ENCODE data around the gene LRG1. TPM values are rescaled to one million over a fixed set of nuclear protein-coding genes. Genes with fewer than 3 reads are reported as not detected.

LRG1 gene
- total and polyA plus RNA-seq, 8 donors, result 2.1 to 23.3 (median 7.6) TPM; not detected in 1

GRCh38 chr19:4556597-4557127, 16.8 kb upstream of the LRG1 start:
- intact Hi-C loops (cut with DNase I; ENCODE audit: low total_unique reads), result loop anchor here (5.0 kb wide), 1 partner anchor 81 kb away; the partner anchor contains the start of gene TNFAIP8L1
- no peaks in the 10 kb centered on the region for H3K9me3 ChIP-seq
- 61 to 77% (median 71%) methylated on average over 8 to 25 of the region's 25 CpGs for WGBS, 5 donors
- H3K27ac ChIP-seq, result no peak overlapping the region
- peaks cover 0 to 27% (median 5%) of the 10 kb centered on the region in 4 donors for H3K4me1 ChIP-seq
- H3K36me3 ChIP-seq, result peaks cover 0 to 12% (median 2%) of the 10 kb centered on the region in 4 donors
- TF ChIP-seq POLR2AphosphoS5 (IDR thresholded peaks at IDR 0.05), result no peak
- no peak for TF ChIP-seq EP300 (IDR thresholded peaks at IDR 0.05)
- TF ChIP-seq, protein P1, sequence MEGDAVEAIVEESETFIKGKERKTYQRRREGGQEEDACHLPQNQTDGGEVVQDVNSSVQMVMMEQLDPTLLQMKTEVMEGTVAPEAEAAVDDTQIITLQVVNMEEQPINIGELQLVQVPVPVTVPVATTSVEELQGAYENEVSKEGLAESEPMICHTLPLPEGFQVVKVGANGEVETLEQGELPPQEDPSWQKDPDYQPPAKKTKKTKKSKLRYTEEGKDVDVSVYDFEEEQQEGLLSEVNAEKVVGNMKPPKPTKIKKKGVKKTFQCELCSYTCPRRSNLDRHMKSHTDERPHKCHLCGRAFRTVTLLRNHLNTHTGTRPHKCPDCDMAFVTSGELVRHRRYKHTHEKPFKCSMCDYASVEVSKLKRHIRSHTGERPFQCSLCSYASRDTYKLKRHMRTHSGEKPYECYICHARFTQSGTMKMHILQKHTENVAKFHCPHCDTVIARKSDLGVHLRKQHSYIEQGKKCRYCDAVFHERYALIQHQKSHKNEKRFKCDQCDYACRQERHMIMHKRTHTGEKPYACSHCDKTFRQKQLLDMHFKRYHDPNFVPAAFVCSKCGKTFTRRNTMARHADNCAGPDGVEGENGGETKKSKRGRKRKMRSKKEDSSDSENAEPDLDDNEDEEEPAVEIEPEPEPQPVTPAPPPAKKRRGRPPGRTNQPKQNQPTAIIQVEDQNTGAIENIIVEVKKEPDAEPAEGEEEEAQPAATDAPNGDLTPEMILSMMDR (IDR thresholded peaks at IDR 0.05), result no peak
- no peak for TF ChIP-seq POLR2A (IDR thresholded peaks at IDR 0.05)
- H3K4me3 ChIP-seq, result no peak overlapping the region
- peaks cover 0 to 23% (median 6%) of the 10 kb centered on the region in 3 donors for H3K27me3 ChIP-seq
- no peak for DNase-seq

DNA sequence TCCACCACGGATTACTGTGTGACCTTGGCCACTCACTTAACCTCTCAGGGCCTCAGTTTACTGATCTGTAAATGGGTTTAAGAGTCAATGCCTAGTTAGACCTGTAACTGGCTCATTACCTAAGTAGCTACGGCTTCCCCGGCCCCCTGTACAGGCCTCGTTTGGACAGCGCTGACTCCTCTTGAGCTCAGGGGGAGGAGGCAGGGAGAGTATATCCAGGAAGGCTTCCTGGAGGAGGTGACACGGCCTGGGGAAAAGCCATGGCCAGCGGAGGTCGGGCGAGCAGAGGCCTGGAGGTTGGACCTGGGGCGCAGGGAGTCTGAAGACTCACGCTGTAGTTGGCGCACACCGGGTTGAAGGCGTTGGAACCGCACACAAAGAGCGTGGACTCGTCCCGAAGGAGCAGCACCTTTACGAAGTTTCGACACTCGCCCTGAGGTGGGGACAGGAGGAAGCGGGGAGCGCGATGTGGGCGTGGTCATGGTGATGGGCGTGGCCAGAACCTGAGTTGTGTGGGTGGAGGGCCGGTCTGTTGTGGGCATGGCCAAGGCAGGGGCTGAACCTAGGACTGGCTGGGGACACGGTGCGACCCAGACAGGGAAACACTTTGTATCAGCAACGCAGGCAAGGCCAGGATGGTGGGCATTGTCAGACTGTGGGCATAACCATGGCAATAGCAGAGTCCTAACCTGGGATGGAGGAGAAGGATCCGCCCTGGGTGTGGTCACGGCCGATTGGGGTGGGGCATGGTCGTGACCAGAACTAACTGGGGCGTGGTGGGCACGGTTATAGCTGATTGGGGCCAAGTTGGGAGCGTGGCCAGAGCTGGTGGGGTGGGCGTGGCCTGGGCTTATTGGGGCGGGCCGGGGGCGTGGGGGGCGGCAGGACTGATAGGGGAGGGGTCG, 16.1 kb upstream of the LRG1 start:
- 61 to 72% (median 69%) methylated on average over 43 of the region's 43 CpGs for WGBS, 5 donors
- no peak for DNase-seq

DNA sequence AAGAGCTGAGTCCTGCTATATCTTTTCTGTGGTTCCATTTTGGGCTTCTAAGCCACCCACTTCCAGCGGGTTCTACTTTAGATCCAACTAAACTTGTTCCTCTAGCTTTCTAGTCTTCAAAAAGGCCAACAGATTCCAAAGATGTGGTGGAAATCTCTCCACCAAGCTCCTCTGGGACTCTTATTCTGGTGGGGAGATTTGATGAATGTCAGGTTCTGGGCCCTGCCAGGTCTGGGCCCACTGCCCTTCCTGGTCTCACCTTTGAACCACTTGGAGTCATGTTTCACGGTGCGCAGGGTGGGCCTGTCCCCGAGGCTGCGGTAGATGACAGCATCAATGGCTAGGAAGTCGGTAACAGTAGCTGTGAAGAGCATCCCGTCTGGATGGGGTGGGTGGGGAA, 14.9 kb upstream of the LRG1 start:
- H3K4me1 ChIP-seq, result peaks cover 0 to 27% (median 5%) of the 10 kb centered on the region in 4 donors
- DNase-seq, result no peak
- no peak overlapping the region for H3K4me3 ChIP-seq
- WGBS, 5 donors, result 64 to 76% (median 72%) methylated on average over 7 of the region's 7 CpGs
- H3K9me3 ChIP-seq, result no peaks in the 10 kb centered on the region
- H3K36me3 ChIP-seq, result peaks cover 0 to 20% (median 6%) of the 10 kb centered on the region in 4 donors
- H3K27me3 ChIP-seq, result peaks cover 0 to 34% (median 6%) of the 10 kb centered on the region in 3 donors
- no peak overlapping the region for H3K27ac ChIP-seq
- no peak for TF ChIP-seq POLR2AphosphoS5 (IDR thresholded peaks at IDR 0.05)
- TF ChIP-seq, protein P1 (IDR thresholded peaks at IDR 0.05), result no peak
- TF ChIP-seq EP300 (IDR thresholded peaks at IDR 0.05), result no peak
- TF ChIP-seq POLR2A (IDR thresholded peaks at IDR 0.05), result no peak
- intact Hi-C loops (cut with DNase I; ENCODE audit: low total_unique reads), result loop anchor here (5.0 kb wide), 1 partner anchor 83 kb away; the partner anchor contains the start of gene TNFAIP8L1

More for the DNA sequence above, 16.1 kb upstream of the LRG1 start:
- intact Hi-C loops (cut with DNase I; ENCODE audit: low total_unique reads), result loop anchor here (5.0 kb wide), 1 partner anchor 81 kb away; the partner anchor contains the start of gene TNFAIP8L1
- peaks cover 0 to 30% (median 6%) of the 10 kb centered on the region in 3 donors for H3K27me3 ChIP-seq
- TF ChIP-seq POLR2A (IDR thresholded peaks at IDR 0.05), result no peak
- TF ChIP-seq EP300 (IDR thresholded peaks at IDR 0.05), result no peak
- TF ChIP-seq, protein P1 (IDR thresholded peaks at IDR 0.05), result no peak
- no peak for TF ChIP-seq POLR2AphosphoS5 (IDR thresholded peaks at IDR 0.05)
- H3K27ac ChIP-seq, result no peak overlapping the region
- H3K36me3 ChIP-seq, result peaks cover 0 to 12% (median 2%) of the 10 kb centered on the region in 4 donors
- peaks cover 0 to 27% (median 5%) of the 10 kb centered on the region in 4 donors for H3K4me1 ChIP-seq
- no peaks in the 10 kb centered on the region for H3K9me3 ChIP-seq
- H3K4me3 ChIP-seq, result no peak overlapping the region

DNA sequence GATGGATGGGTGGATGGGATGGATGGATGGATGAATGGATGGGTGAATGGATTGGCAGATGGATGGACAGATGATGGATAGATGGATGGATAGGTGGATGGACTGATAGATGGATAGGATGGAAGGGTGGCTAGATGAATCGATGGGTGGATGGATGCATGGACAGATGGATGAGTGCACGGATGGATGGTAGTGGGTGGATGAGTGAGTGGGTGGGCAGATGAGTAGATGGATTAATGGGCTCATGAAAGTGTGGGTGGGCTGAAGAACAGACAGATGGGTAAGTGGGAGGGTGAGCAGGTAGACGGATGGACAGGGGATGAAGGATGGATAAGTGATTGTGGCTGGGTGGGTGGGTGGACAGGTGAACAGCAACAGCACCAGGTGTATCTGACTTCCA, 13.9 kb upstream of the LRG1 start:
- 62 to 92% (median 74%) methylated on average over 3 of the region's 3 CpGs for WGBS, 5 donors
- Histone ChIP-seq H3K4me3 (no peak overlapping the region), H3K4me1 (peaks cover 0 to 27% (median 5%) of the 10 kb centered on the region in 4 donors), H3K27me3 (peaks cover 0 to 34% (median 6%) of the 10 kb centered on the region in 3 donors), H3K27ac (no peak overlapping the region), H3K36me3 (peaks cover 0 to 20% (median 6%) of the 10 kb centered on the region in 4 donors), H3K9me3 (no peaks in the 10 kb centered on the region)
- intact Hi-C loops (cut with DNase I; ENCODE audit: low total_unique reads), result no loop called here
- DNase-seq, result no peak
- TF ChIP-seq POLR2AphosphoS5 (IDR thresholded peaks at IDR 0.05) (no peak), POLR2A (IDR thresholded peaks at IDR 0.05) (no peak)
